Neuronal stem cell (in vitro differentiated cells): ENCODE data around the gene TMC8.

Source experiments
- DNase-seq: peaks from one replicate; pipeline ENCODE4 v3.0.0-alpha.2; 2013; ENCODE audit warnings: low spot score
- H2AFZ ChIP-seq: one replicate; pipeline ENCODE4 v1.6.1; 2013; ENCODE audit warnings: mild to moderate bottlenecking, low read length, inconsistent platforms
- H2AK5ac ChIP-seq: 2 replicates; pipeline ENCODE4 v1.6.1; 2013; ENCODE audit warnings: low read depth, mild to moderate bottlenecking, inconsistent platforms, low read length, moderate library complexity, mixed read lengths
- H2BK120ac ChIP-seq: 2 replicates; pipeline ENCODE4 v1.6.1; 2013; ENCODE audit warnings: low read depth, mild to moderate bottlenecking, inconsistent platforms, low read length, moderate library complexity, mixed read lengths
- H2BK12ac ChIP-seq: one replicate; pipeline ENCODE4 v1.6.1; 2013; ENCODE audit warnings: low read length, inconsistent platforms
- H2BK15ac ChIP-seq: 2 replicates; pipeline ENCODE4 v1.6.1; 2013; ENCODE audit warnings: mild to moderate bottlenecking, low read length, inconsistent platforms, mixed read lengths
- H2BK5ac ChIP-seq: one replicate; pipeline ENCODE4 v1.6.1; 2013; ENCODE audit warnings: inconsistent platforms, mild to moderate bottlenecking, low read length, moderate library complexity
- H3K14ac ChIP-seq: one replicate; pipeline ENCODE4 v1.6.1; 2013; ENCODE audit warnings: low read length, inconsistent platforms
- H3K18ac ChIP-seq: 2 replicates; pipeline ENCODE4 v1.6.1; 2013; ENCODE audit warnings: low read length, inconsistent platforms
- H3K23ac ChIP-seq: 2 replicates; pipeline ENCODE4 v1.6.1; 2013; ENCODE audit warnings: low read depth, mild to moderate bottlenecking, mixed read lengths, low read length, inconsistent platforms; ENCODE audit not compliant: poor library complexity
- H3K27ac ChIP-seq: replicated peaks from 3 replicates; pipeline ENCODE4 v1.5.1; 2013; ENCODE audit warnings: low read length, inconsistent platforms
- H3K27me3 ChIP-seq, 3 experiments: 2 replicates each; pipeline ENCODE4 v1.6.1; 2013; ENCODE audit warnings: low read length in 3 of 3, mild to moderate bottlenecking in 2 of 3, inconsistent platforms in 1 of 3, low read depth in 1 of 3, mixed read lengths in 1 of 3, moderate library complexity in 1 of 3; ENCODE audit not compliant: control insufficient read depth in 3 of 3, insufficient read depth in 3 of 3
- H3K36me3 ChIP-seq, 2 donors: replicated peaks in 1 of 2; 2 replicates each; pipeline ENCODE4 v1.6.1; 2013; ENCODE audit warnings: low read length in 2 of 2; ENCODE audit not compliant: control insufficient read depth in 2 of 2, insufficient read depth in 2 of 2
- H3K4ac ChIP-seq: 2 replicates; pipeline ENCODE4 v1.6.1; 2013; ENCODE audit warnings: inconsistent platforms, mild to moderate bottlenecking, low read length, moderate library complexity
- H3K4me1 ChIP-seq, 2 donors: 1 replicate in 1 of 2; 2 replicates in 1 of 2; pipeline ENCODE4 v1.6.1; 2013; ENCODE audit warnings: low read length in 2 of 2, low read depth in 1 of 2; ENCODE audit not compliant: control insufficient read depth in 2 of 2, insufficient read depth in 1 of 2
- H3K4me2 ChIP-seq: one replicate; pipeline ENCODE4 v1.6.1; 2013; ENCODE audit warnings: mild to moderate bottlenecking, low read length, inconsistent platforms; ENCODE audit not compliant: insufficient read depth, poor library complexity, severe bottlenecking
- H3K4me3 ChIP-seq, 2 donors: 2 replicates each; pipeline ENCODE4 v1.5.1; 2013; ENCODE audit warnings: low read length in 2 of 2, mild to moderate bottlenecking in 2 of 2, inconsistent platforms in 1 of 2, moderate library complexity in 1 of 2
- H3K79me1 ChIP-seq: one replicate; pipeline ENCODE4 v1.6.1; 2013; ENCODE audit warnings: low read depth, mild to moderate bottlenecking, inconsistent platforms, low read length, moderate library complexity
- H3K9ac ChIP-seq: one replicate; pipeline ENCODE4 v1.6.1; 2013; ENCODE audit warnings: mild to moderate bottlenecking, low read depth, low read length, inconsistent platforms; ENCODE audit not compliant: poor library complexity
- H3K9me3 ChIP-seq, 2 donors: replicated peaks in 1 of 2; 2 replicates each; pipeline versions ENCODE3 to v1.6.1; 2013; ENCODE audit warnings: low read length in 2 of 2, mild to moderate bottlenecking in 2 of 2, inconsistent platforms in 1 of 2, low read depth in 1 of 2, mixed read lengths in 1 of 2, moderate library complexity in 1 of 2; ENCODE audit not compliant: control insufficient read depth in 2 of 2, insufficient read depth in 1 of 2
- H4K8ac ChIP-seq: one replicate; pipeline ENCODE4 v1.6.1; 2013; ENCODE audit warnings: low read depth, mild to moderate bottlenecking, inconsistent platforms, low read length, moderate library complexity
- H4K91ac ChIP-seq: one replicate; pipeline ENCODE4 v1.6.1; 2013; ENCODE audit warnings: low read length, low read depth, mild to moderate bottlenecking, inconsistent platforms; ENCODE audit not compliant: poor library complexity
- WGBS, 2 donors: extraction: QIAGEN DNeasy Blood & Tissue Kit; methylation state at CpG; one replicate each; pipeline ENCODE4 v1.1.7; 2013; ENCODE audit warnings: missing lambda C conversion rate in 2 of 2, mixed read lengths in 1 of 2; ENCODE audit not compliant: insufficient read length in 2 of 2, insufficient replicate concordance in 1 of 2; ENCODE audit errors: extremely low coverage in 2 of 2; 5-methylcytosine and 5-hydroxymethylcytosine counted together

TMC8 gene

DNA sequence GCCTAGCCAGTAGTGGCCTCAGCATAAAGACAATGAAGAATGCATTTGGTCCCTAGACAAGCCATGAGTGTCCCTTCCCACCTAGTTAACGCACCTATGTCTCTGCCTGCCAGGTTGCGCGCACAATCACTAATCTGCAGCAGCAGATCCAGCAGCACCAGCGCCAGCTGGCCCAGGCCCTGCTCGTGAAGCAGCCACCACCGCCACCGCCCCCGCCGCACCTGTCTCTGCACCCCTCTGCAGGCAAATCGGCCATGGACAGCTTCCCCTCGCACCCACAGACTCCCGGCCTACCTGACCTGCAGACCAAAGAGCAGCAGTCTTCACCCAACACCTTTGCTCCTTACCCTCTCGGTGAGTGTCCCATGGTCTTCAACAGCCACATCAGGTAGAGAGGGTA, 43.8 kb upstream of the TMC8 start:
- Histone ChIP-seq H3K18ac (no peak overlapping the region), H2AK5ac (no peak overlapping the region), H4K91ac (no peak overlapping the region), H3K36me3 (peaks cover 22 to 88% of the 10 kb centered on the region in 2 donors), H3K27ac (no peak overlapping the region), H2BK120ac (no peak overlapping the region), H2BK12ac (no peak overlapping the region), H4K8ac (no peak overlapping the region), H3K4ac (no peak overlapping the region), H3K9ac (peak overlapping the region; percentile 27), H3K4me1 (peaks cover 0 to 6% of the 10 kb centered on the region in 2 donors), H3K4me2 (no peak overlapping the region), H3K14ac (no peak overlapping the region), H3K27me3 (no peaks in the 10 kb centered on the region), H2BK15ac (no peak overlapping the region), H2AFZ (no peak overlapping the region), H3K4me3 (no peak overlapping the region), H2BK5ac (no peak overlapping the region), H3K23ac (no peak overlapping the region), H3K79me1 (no peaks in the 10 kb centered on the region), H3K9me3 (no peaks in the 10 kb centered on the region)
- no peak for DNase-seq
- no CpG with 5 or more reads among the region's 13 CpGs for WGBS, 2 donors

DNA sequence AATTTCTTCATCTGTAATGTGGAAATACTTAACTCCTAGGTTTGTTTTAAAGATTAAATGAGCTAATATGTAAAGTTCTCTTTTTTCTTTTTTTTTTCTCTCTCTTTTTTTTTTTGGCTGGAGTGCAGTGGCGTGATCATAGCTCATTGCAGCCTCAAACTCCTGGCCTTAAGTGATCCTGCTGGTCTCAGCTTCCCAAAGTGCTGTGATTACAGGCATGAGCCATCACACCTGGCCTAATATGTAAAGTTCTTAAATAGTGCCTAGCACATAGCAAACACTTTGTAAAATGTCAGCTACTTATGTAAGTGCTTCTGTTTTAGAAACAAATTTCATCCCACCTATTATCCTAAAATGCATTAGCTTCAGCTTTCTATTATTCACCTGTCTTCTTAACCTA, 42.0 kb upstream of the TMC8 start:
- Histone ChIP-seq H3K23ac (no peak overlapping the region), H3K27ac (no peak overlapping the region), H3K14ac (no peak overlapping the region), H2BK5ac (no peak overlapping the region), H3K4me1 (no peaks in the 10 kb centered on the region), H3K9ac (no peak overlapping the region), H2BK120ac (no peak overlapping the region), H3K4ac (no peak overlapping the region), H3K79me1 (no peaks in the 10 kb centered on the region), H3K27me3 (no peaks in the 10 kb centered on the region), H3K36me3 (peaks cover 30 to 91% of the 10 kb centered on the region in 2 donors), H2BK15ac (no peak overlapping the region), H3K18ac (no peak overlapping the region), H3K9me3 (no peaks in the 10 kb centered on the region), H3K4me2 (no peak overlapping the region), H2AFZ (no peak overlapping the region), H4K91ac (no peak overlapping the region), H3K4me3 (no peak overlapping the region), H2BK12ac (no peak overlapping the region), H4K8ac (no peak overlapping the region), H2AK5ac (no peak overlapping the region)
- no peak for DNase-seq
- no CpG with 5 or more reads among the region's 1 CpG for WGBS, 2 donors

- Histone ChIP-seq H2BK15ac (no peak overlapping the region), H2BK120ac (no peak overlapping the region), H3K14ac (no peak overlapping the region), H3K18ac (no peak overlapping the region), H3K79me1 (no peaks in the 10 kb centered on the region), H2BK12ac (no peak overlapping the region), H3K4ac (no peak overlapping the region), H3K4me1 (no peaks in the 10 kb centered on the region), H2AK5ac (no peak overlapping the region), H4K91ac (no peak overlapping the region), H3K23ac (no peak overlapping the region), H2AFZ (no peak overlapping the region), H2BK5ac (no peak overlapping the region), H3K27ac (no peak overlapping the region), H3K4me2 (no peak overlapping the region), H3K9me3 (no peaks in the 10 kb centered on the region), H3K4me3 (no peak overlapping the region), H3K27me3 (no peaks in the 10 kb centered on the region), H4K8ac (no peak overlapping the region), H3K9ac (no peak overlapping the region), H3K36me3 (peaks cover 34 to 94% of the 10 kb centered on the region in 2 donors)
- DNase-seq = no peak
- WGBS, 2 donors = no CpG with 5 or more reads among the region's 7 CpGs
Measured at GRCh38 chr17:78089576-78090281, 40.8 kb upstream of the TMC8 start.

DNA sequence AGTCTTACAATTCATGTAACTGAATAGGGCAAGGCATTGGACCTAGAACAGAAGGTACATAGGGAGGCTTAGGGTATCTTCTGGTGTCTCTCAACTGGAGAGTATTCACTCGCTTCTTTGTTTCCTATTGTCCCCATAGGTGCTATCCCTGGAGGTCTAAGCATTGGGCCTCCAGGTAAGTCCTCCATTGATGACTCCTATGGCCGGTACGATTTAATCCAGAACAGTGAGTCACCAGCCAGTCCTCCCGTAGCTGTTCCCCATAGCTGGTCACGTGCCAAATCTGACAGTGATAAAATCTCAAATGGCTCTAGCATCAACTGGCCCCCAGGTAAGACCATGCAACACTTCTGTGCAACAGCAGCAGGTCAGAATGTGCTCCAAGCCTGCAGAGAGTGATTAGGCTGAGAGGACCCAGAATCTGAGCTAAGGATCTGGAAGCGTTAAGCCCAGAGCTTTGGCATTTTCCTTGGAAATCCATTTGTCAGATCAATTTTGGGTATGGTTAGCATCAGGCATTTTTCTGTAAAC, 37.7 kb upstream of the TMC8 start:
- peaks cover 50 to 98% of the 10 kb centered on the region in 2 donors for H3K36me3 ChIP-seq

More for the DNA sequence above, 37.7 kb upstream of the TMC8 start:
- Histone ChIP-seq H3K4ac (no peak overlapping the region), H4K91ac (no peak overlapping the region), H2BK12ac (no peak overlapping the region), H3K4me3 (no peak overlapping the region), H2BK5ac (no peak overlapping the region), H3K79me1 (no peaks in the 10 kb centered on the region), H3K4me1 (no peaks in the 10 kb centered on the region), H4K8ac (no peak overlapping the region), H3K27ac (no peak overlapping the region), H2AFZ (no peak overlapping the region), H2BK15ac (no peak overlapping the region), H3K9ac (no peak overlapping the region), H3K9me3 (no peaks in the 10 kb centered on the region), H3K23ac (no peak overlapping the region), H2BK120ac (no peak overlapping the region), H3K4me2 (no peak overlapping the region), H3K14ac (no peak overlapping the region), H3K18ac (no peak overlapping the region), H3K27me3 (no peaks in the 10 kb centered on the region), H2AK5ac (no peak overlapping the region)
- WGBS, 2 donors = no CpG with 5 or more reads among the region's 6 CpGs
- no peak for DNase-seq
